DMS153 (cell line): ENCODE data around the gene UTS2.

Experiments
- DNase-seq: peaks from one replicate; lab custom pipeline; 2025; lab: John Stamatoyannopoulos, UW

Gene UTS2

DNA sequence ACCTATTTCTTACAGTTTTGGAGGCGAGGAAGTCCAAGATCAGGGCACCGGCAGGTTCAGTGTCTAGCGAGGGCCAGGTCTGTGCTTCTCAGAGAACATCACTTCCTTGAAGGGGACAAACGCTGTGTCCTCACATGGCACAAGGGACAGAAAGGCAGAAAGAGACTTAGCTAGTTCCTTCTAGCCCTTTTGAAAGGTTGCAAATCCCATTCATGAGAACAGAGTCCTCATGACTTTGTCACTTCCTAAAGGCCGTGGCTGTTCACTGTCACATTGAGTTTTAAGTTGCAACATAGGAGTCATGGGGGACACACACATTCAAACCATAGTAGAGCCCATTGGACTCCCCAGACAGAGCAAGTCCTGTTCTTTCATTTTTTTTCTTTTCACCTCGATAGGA lies 41.4 kb downstream of the UTS2 start:
- no peak for DNase-seq

DNA sequence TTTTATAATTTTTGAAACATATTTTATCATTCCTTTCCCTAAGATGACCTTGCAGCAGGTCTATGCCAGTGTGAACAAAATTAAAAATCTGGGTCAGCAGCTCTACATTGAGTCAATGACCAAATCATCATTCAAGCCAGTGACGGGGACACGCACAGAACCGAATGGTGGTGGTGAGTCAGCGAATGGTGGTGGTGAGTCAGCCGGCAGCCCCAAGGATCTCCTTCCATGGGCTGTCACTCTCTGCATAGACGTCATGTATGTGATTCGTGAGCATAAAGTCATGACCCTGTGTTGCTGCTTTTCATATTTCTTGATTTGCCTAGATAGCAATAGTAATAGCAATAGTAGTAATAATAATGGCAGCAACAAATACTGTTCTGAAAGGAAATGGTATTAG lies 42.5 kb downstream of the UTS2 start:
- no peak for DNase-seq

DNA sequence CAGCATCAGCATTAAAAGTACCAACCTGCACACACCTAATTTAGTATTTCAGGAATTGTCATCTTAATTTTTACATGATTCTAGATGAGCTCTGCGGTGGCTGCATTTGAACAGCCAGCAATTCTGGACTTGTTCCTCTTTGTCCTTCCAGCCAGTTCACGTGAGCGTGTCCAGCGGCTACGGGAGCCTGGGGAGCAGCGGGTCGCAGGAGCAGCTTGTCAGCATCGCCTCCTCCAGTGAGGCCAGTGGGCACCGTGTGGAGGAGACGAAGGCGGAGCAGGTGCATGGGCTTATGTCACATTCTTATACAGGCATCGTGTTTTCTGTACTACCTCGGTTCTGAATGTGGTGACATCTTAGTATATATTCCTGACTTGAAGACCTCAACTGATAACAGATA lies 43.1 kb downstream of the UTS2 start:
- no peak for DNase-seq

DNA sequence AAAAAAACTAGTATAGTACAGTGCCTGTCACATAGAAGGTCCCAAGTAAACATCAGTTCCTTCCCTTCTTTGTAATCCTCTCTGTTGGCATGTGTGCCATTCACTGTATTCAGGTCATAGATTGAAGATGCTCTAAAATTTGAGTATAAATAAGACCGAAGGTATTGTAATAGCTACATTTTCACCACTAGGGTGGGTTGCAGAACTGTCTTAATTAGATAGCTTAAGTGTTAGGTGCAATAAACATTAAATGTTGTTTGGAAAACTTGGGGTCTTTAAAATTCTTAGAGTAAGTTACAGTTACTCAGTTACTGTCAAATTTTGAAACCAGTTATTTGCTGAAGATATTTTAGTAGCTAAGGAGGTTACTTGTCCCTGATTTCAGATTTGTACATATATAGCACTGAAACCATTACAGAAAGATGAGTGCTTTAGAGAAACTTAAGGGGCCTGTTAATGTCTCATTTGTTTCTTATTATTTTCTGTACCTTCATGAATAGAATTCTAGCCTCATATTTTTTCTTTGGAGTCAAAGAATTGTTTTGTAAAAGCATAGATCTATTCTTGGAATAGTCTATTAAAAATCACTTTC lies 44.5 kb downstream of the UTS2 start:
- DNase-seq = peak; percentile 3

DNA sequence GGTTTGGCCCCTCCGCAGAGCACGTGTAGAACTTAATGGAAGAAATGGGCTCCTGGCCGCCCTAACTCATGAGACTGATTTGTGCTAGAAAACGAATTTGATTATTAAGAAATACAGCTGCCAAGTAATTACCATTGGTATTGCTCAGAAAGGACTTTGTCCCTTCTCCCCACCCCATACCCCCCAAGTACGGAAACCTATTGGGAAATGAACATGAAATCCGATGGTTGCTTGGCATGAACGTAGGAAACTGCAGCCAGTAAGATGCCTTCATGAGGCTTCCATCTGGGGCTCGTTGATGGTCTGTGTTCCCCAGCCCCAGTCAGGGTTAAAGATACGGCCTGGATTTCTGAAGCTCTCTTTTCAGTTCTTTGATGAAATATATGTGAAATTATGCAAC lies 47.4 kb downstream of the UTS2 start:
- DNase-seq = no peak
